GM21515 (cell line): ENCODE data around the gene IMP4.

Source experiments
- ATAC-seq: cut with Tn5 transposase; IDR thresholded peaks from one replicate; pipeline ENCODE4 v1.9.1; 2021; ENCODE audit not compliant: unreplicated experiment

IMP4 gene

DNA sequence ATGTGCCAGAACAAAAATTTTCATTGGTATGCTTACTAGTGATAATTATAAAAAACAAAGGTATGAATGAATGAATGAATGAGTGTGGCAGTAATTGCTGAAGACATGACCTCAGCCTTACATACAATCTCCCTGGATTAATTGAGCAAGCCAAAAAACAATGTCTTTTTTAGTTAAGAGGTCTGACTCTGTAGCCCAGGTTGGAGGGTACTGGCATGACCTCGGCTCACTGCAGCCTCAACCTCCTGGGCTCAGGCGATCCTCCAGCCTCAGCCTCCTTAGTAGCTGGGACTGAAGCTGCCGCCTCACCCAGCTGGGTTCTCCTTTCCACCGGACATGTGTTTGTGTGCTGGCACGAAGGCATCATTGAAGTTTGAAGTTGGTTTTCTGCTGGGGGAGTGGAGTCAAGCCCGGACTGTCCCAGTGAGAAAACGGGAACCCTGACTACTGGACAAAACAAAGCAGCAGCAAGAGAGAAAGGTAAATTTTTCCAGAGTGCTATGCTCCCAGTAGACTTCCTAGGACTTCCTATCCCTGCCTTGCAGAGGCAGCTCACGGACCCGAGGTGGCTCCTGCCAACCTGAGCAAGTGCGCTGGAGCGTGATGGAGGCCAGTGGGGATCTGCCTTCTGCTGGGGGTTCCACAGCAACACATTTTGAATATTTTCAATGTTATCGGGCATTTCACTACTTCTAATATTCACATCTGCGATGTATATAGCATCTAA lies 6.4 kb upstream of the IMP4 start:
- no peak for ATAC-seq

DNA sequence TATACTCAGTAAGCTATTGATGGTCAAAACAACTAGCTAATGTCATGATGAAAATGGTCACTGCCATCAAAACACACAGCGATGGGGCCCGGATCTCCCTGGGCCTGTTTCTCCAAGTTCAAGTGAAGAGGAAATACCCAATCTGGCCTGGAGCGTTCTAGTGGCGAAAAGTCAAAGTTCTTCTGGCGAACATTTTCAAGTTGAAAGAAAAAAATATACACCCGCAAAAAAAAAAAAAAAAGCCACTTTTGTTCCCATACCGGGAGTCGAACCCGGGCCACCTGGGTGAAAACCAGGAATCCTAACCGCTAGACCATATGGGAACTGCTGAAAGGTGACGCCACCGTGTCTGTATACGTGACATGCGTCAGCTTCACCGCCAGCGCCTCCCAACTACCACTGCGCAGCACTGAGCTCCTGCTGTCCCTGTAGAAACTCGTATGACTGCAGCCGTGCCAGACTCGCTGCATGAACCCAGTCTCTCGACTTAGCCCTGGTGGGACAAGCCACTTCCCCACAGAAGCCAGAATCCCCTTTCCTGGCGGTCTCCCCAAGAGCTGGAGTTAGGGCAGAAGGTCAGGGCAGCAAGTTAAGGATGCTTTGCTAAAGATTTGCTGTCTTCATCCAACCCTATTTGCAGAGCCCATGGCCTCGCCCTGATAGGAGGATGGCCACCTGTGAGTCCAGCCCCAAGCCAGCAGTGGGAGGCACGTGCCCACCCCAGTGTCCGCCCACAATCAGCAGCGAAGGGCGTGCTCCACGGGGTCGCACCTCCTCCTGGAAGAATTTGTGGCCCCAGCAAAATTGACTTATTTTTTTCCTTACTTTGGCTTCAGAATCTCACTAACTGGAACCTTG lies 5.6 kb upstream of the IMP4 start:
- no peak for ATAC-seq

- ATAC-seq = no peak
Measured at GRCh38 chr2:130337735-130338325, 4.9 kb upstream of the IMP4 start.

GRCh38 chr2:130338793-130339345 lies 3.8 kb upstream of the IMP4 start:
- no peak for ATAC-seq

- ATAC-seq = no peak
Measured at GRCh38 chr2:130339885-130340745, 2.6 kb upstream of the IMP4 start.

- no peak for ATAC-seq
Measured at GRCh38 chr2:130341562-130342019, 1.1 kb upstream of the IMP4 start.

- ATAC-seq = peak; percentile 75
Measured at GRCh38 chr2:130342020-130342532, 621 bp upstream of the IMP4 start.

DNA sequence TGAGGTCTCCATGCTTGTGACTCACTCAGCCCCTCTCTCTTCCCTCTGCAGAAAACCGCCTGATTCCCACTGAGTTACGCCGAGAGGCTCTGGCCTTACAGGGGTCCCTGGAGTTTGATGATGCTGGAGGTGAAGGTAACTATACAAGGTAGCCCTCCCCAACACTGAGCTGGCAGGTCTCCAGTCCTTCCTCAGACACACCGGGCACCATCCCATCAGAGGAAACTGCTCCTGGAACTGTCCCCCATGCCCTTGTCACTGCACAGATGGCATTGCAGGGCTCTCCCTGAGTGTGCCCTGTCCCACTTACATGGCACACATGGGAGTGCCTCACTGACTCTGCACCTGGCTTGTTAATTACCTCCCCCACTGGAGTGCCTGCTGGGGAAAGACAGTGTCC lies 1.9 kb downstream of the IMP4 start:
- no peak for ATAC-seq

DNA sequence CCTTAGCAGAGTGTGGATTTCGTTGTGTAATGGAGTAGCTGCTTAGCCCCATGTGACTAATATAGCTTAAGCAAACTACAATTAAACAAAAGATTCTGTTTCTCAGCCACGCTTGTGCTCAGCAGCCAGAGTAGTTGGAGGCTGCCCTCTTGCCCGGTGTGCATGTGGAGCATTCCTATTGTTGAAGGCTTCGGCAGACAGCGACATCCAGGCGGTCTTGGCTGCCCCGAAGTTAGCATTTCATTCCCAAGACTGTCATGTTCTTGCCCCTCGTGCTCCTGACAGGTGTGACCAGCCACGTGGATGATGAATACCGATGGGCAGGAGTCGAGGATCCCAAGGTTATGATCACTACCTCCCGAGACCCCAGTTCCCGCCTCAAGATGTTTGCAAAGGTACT lies 2.4 kb downstream of the IMP4 start:
- no peak for ATAC-seq

DNA sequence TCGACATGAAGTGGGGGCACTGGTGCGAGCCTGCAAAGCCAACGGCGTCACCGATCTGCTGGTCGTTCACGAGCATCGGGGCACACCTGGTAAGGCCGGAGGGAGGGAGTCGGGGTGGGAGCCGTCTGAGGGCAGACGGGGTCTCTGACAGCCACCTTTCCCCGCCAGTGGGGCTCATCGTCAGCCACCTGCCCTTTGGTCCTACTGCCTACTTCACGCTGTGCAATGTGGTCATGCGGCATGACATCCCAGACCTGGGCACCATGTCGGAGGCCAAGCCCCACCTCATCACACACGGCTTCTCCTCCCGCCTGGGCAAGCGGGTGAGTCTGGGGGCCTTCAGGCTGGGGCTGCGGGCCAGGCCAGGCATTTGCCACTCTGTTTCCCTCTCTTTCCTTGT lies 2.9 kb downstream of the IMP4 start:
- ATAC-seq = no peak

- ATAC-seq = no peak
Measured at GRCh38 chr2:130346041-130346740, 3.5 kb downstream of the IMP4 start.

DNA sequence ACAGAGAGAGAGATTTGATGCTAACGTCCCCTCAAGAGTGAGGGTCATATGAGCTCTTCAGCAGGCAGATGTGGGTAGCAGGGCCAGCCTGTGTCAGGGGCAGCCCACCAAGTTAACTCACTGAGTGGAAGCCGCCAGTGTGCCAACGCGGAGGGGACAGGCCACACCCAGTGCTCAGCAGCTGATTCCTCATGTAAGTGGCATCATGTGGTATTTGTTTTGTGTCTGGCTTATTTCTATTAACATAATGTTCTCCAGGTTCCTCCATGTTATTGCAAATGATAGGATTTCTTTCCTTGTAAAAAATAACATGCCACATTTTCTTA lies 4.0 kb downstream of the IMP4 start:
- ATAC-seq = no peak

DNA sequence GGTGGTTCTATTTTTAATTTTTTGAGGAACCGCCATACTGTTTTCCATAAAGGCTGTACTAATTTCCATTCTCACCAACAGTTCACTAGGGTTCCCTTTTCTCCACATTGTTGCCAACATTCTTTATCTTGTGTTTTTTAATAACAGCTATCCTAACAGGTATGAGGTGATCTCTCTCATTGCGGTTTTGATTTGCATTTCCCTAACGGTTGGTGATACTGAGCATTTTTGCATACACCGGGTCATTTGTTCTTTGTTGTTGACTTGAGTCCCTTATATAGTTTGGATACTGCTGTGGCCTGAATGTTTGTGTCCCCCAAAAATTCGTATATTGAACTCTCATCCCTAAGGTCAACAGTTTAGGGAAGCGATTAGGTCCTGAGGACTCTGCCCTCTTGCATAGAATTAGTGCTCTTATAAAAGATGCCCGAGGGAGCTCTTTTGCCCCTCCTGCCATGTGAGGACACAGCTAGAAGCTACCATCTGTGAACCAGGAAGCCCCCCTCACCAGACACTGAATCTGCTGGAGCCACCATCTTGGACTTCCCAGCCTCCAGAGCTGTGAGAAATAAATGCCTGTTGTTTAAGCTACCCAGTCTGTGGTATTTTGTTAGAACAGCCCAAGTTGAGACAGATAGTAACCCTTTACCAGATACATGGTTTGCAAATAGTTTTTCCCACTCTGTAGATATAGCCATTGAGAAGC lies 4.7 kb downstream of the IMP4 start:
- no peak for ATAC-seq

- no peak for ATAC-seq
Measured at GRCh38 chr2:130349174-130349573, 6.5 kb downstream of the IMP4 start.

GRCh38 chr2:130351711-130352110 lies 9.0 kb downstream of the IMP4 start:
- no peak for ATAC-seq

- no peak for ATAC-seq
Measured at GRCh38 chr2:130352237-130352636, 9.5 kb downstream of the IMP4 start.

GRCh38 chr2:130353291-130354138 lies 10.8 kb downstream of the IMP4 start:
- ATAC-seq = no peak

GRCh38 chr2:130354139-130354428 lies 11.4 kb downstream of the IMP4 start:
- ATAC-seq = no peak

GRCh38 chr2:130355172-130355577 lies 12.5 kb downstream of the IMP4 start:
- ATAC-seq = no peak
